Muscle layer of colon (tissue), 2 donors: Measurements from ENCODE around the gene SERPINE2.
A peak's percentile ranks its signal among the peaks of the same experiment; 100 is the strongest.
"Not testable (repeated sequence)": the region's sequence is repeated elsewhere in the genome, so short reads cannot be mapped to it uniquely, and the experiment has no call there.

Source experiments
- H3K27ac ChIP-seq: one replicate; pipeline ENCODE4 v1.7.0; 2013; ENCODE audit warnings: low read depth, mild to moderate bottlenecking, low read length, moderate library complexity
- H3K27me3 ChIP-seq, 2 donors: one replicate each; pipeline ENCODE4 v1.7.0; 2013; ENCODE audit warnings: low read length in 2 of 2, mild to moderate bottlenecking in 2 of 2; ENCODE audit not compliant: insufficient read depth in 2 of 2, control insufficient read depth in 1 of 2
- H3K36me3 ChIP-seq: one replicate; pipeline ENCODE4 v1.7.0; 2013; ENCODE audit warnings: mild to moderate bottlenecking, low read length; ENCODE audit not compliant: insufficient read depth
- H3K4me1 ChIP-seq: one replicate; pipeline ENCODE4 v1.7.0; 2013; ENCODE audit warnings: mild to moderate bottlenecking, low read length; ENCODE audit not compliant: insufficient read depth
- H3K4me3 ChIP-seq, 2 donors: one replicate each; pipeline ENCODE4 v1.7.0; 2013; ENCODE audit warnings: low read length in 2 of 2, low read depth in 1 of 2, mild to moderate bottlenecking in 1 of 2, moderate library complexity in 1 of 2
- H3K9ac ChIP-seq: one replicate; pipeline ENCODE4 v1.7.0; 2013; ENCODE audit warnings: low read length
- H3K9me3 ChIP-seq: one replicate; pipeline ENCODE4 v1.7.0; 2013; ENCODE audit warnings: mild to moderate bottlenecking, low read length
- donor health status: abdominal sarcoma.
- donor health status: Adenocarcinoma of cecum.

Gene SERPINE2

DNA sequence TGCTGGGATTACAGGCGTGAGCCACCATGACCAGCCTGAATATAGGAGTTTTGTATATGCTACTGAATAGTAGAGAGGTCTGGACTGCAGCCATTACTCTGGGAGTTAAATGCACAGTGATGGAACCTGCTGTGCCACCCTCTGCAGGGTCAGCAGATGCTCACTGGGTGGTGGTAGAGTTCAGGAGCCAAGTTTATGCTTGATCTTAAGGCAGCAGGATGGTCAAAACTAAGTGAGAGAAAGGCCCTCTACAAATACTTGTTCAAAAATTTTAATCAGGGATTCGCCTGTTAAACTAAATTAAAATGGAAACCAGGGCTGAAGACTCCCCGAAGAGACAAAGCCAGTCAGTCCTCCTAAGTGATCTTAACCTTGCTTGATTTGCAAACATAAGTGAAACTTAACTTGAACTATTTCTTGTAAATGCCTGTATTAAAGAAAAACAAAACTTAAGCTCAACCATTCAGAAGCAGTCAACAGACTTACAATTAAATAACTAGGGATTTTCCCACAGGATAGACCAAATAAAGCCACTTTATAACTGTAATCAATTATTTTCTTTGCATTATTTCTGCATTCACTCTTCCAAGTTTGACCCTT is 89.7 kb downstream of the SERPINE2 start:
- H3K9ac ChIP-seq = no peak overlapping the region
- no peaks in the 10 kb centered on the region for H3K9me3 ChIP-seq
- H3K27ac ChIP-seq = no peak overlapping the region
- H3K36me3 ChIP-seq = no peaks in the 10 kb centered on the region
- peaks cover 6% of the 10 kb centered on the region for H3K4me1 ChIP-seq
- H3K27me3 ChIP-seq = no peaks in the 10 kb centered on the region
- no peak overlapping the region for H3K4me3 ChIP-seq

- H3K9ac ChIP-seq = no peak overlapping the region
- no peak overlapping the region for H3K27ac ChIP-seq
- no peaks in the 10 kb centered on the region for H3K36me3 ChIP-seq
Observed at GRCh38 chr2:223947711-223948205, 91.3 kb downstream of the SERPINE2 start.

GRCh38 chr2:223945755-223946154 is 93.3 kb downstream of the SERPINE2 start:
- H3K4me1 ChIP-seq = peaks cover 14% of the 10 kb centered on the region
- no peaks in the 10 kb centered on the region for H3K36me3 ChIP-seq
- no peaks in the 10 kb centered on the region for H3K9me3 ChIP-seq
- H3K4me3 ChIP-seq = peak overlapping the region in 1 of 2 donors; percentile 78
- no peak overlapping the region for H3K9ac ChIP-seq
- no peak overlapping the region for H3K27ac ChIP-seq
- H3K27me3 ChIP-seq = no peaks in the 10 kb centered on the region

More at GRCh38 chr2:223947711-223948205, 91.3 kb downstream of the SERPINE2 start:
- Histone ChIP-seq H3K4me1 (peaks cover 14% of the 10 kb centered on the region), H3K9me3 (no peaks in the 10 kb centered on the region), H3K4me3 (no peak overlapping the region), H3K27me3 (no peaks in the 10 kb centered on the region)

GRCh38 chr2:223944703-223945531 is 94.2 kb downstream of the SERPINE2 start, which contains the start of gene WDFY1:
Gene WDFY1, minus strand, starts transcription at chr2:223945335. Its CDS starts 51 bp downstream, at chr2:223945284.
- no peaks in the 10 kb centered on the region for H3K36me3 ChIP-seq
- peak within 1 kb of the TSS; percentile 78 to 98 for H3K4me3 ChIP-seq
- H3K9ac ChIP-seq = peak within 1 kb of the TSS; percentile 61
- peak within 1 kb of the TSS; percentile 73 for H3K27ac ChIP-seq
- no peaks in the 10 kb centered on the region for H3K27me3 ChIP-seq
- H3K9me3 ChIP-seq = no peaks in the 10 kb centered on the region
- H3K4me1 ChIP-seq = peaks cover 14% of the 10 kb centered on the region

DNA sequence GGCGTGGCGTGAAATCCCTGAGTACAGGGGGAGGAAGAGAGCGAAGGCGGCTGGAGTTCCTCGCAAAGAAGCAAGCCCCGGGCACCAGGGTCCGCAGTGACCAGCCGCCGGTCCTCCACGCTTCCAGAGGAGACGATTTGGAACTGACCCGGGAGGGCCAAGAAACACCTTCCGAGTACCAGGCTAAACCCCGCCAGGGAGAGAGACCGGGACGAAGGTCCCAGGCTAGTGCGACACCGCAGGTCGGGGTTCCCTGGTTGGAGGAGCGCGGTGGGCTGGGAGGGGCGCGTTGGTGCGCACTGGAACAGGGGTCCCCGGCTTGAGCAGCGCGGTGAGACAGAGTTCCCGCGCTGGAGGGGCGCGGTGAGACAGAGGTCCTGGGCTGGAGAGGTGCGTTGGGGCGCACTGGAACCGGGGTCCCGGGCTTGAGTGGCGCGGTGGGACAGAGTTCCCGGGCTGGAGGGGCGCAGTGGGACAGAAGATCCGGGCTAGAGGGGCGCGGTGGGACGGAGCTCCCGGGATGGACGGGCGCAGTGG is 94.9 kb downstream of the SERPINE2 start:
- Histone ChIP-seq H3K4me1 (peaks cover 14% of the 10 kb centered on the region), H3K4me3 (peak overlapping the region; percentile 78 to 98), H3K27me3 (no peaks in the 10 kb centered on the region), H3K27ac (peak overlapping the region; percentile 73), H3K9ac (peak overlapping the region; percentile 61), H3K36me3 (no peaks in the 10 kb centered on the region), H3K9me3 (no peaks in the 10 kb centered on the region)

GRCh38 chr2:223943561-223944008 is 95.5 kb downstream of the SERPINE2 start:
- Histone ChIP-seq H3K27me3 (no peaks in the 10 kb centered on the region), H3K27ac (peak overlapping the region; percentile 73), H3K9ac (no peak overlapping the region), H3K4me1 (peaks cover 14% of the 10 kb centered on the region), H3K4me3 (peak overlapping the region in 1 of 2 donors; percentile 78), H3K36me3 (no peaks in the 10 kb centered on the region), H3K9me3 (no peaks in the 10 kb centered on the region)

DNA sequence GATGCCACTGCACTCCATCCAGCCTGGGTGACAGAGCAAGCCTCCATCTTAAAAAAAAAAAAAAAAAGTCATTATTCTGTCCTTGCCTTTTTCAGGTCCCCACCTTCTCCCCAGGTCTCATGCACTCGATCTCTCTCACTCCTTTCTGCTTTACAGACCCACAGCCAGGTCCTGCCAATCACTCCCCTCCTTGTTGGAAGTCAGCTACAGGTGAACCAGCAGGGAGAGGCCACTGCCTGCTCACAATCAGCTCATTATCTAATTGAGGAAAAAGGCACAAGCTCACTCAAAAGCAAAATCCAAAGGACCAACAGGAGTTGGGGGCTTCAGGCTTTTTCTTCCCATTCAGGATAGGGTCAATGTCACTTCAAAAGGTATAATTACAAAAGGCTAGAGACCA is 96.0 kb downstream of the SERPINE2 start:
- Histone ChIP-seq H3K27me3 (no peaks in the 10 kb centered on the region), H3K27ac (no peak overlapping the region), H3K4me3 (peak overlapping the region in 1 of 2 donors; percentile 78), H3K9ac (no peak overlapping the region), H3K9me3 (no peaks in the 10 kb centered on the region), H3K4me1 (peaks cover 18% of the 10 kb centered on the region), H3K36me3 (no peaks in the 10 kb centered on the region)

DNA sequence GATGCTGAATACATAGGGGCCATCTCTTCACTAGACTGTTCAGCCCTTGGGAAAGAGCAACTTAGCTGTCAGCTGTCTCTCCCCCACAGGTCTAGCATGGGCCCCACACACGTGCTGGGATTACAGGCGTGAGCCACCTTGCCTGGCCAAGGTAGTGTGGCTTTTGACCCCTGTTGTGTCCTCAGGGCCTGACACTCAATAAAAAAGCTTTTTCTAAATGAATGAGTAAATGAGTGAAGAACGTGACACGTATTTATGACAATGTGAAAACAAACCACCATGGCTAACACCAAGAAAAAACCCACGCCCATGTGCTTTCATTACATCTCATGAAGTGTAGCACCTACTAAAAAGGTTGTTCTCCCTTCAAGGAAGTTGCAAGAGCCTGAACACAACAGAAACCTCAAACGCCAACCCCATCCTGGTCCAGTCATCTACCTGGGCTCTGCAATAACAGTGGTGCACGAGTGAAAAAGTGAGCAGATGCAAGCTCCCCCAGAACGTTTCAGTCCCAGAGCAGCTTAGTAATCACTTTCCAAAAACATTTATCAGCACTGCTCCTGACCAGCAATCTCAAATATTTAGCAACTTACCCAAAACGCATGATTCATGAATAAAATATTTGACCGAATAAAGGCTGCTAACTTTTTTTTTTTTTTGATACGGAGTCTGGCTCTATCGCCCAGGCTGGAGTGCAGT is 97.4 kb downstream of the SERPINE2 start:
- H3K4me1 ChIP-seq = peaks cover 32% of the 10 kb centered on the region
- no peaks in the 10 kb centered on the region for H3K36me3 ChIP-seq
- no peak overlapping the region for H3K27ac ChIP-seq
- H3K27me3 ChIP-seq = no peaks in the 10 kb centered on the region
- H3K9ac ChIP-seq = no peak overlapping the region
- H3K4me3 ChIP-seq = no peak overlapping the region
- no peaks in the 10 kb centered on the region for H3K9me3 ChIP-seq

- H3K4me3 ChIP-seq, H3K27me3 ChIP-seq, H3K9ac ChIP-seq, H3K36me3 ChIP-seq, H3K27ac ChIP-seq, H3K9me3 ChIP-seq: not testable (repeated sequence)
- H3K4me1 ChIP-seq = peaks cover 44% of the 10 kb centered on the region
Observed at GRCh38 chr2:223939438-223939837, 99.6 kb downstream of the SERPINE2 start.

DNA sequence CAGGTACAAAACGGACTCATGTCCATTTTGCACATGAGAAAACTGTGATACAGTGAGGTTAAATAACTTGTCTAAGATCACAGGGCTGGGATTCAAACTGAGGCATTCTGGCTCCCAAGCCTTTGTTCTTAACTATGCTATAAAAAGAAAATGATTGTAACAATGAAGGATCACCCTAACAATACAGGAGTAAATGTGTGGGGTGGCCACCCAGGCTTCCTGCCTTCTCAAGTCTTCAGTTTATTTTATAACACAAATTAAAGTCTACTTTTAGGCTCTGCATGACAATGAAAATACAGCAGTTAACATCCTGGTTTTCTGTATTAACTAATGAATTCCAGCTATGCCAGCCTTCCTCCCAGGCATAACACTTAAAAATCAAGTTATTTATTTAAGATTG is 101.6 kb downstream of the SERPINE2 start:
- peaks cover 47% of the 10 kb centered on the region for H3K4me1 ChIP-seq
- no peaks in the 10 kb centered on the region for H3K36me3 ChIP-seq
- no peaks in the 10 kb centered on the region for H3K9me3 ChIP-seq
- H3K9ac ChIP-seq = no peak overlapping the region
- no peaks in the 10 kb centered on the region for H3K27me3 ChIP-seq
- H3K4me3 ChIP-seq = no peak overlapping the region
- H3K27ac ChIP-seq = no peak overlapping the region

DNA sequence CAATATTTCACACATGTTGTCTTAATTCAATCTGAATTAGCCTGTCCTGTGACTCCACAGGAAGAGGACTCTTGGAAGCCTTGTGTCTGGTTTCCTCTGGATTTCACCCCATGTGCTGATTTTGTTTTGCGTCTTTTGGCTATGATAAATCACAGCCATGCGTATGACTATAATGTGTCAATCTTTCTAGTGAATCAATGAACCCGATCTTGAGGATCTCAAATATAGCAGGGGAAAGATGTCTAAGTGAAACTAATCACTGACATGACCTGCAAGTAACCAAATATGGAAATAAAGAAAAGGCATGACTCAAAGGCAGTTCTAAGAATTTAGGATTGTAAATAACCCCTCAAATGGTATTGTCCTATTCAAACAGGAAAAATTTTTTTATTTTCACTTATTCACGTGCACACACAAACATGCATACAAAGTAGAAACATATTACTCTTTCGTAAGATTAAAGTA is 102.2 kb downstream of the SERPINE2 start:
- Histone ChIP-seq H3K9ac (no peak overlapping the region), H3K27ac (no peak overlapping the region), H3K4me3 (no peak overlapping the region), H3K9me3 (no peaks in the 10 kb centered on the region), H3K4me1 (peaks cover 47% of the 10 kb centered on the region), H3K27me3 (no peaks in the 10 kb centered on the region), H3K36me3 (no peaks in the 10 kb centered on the region)
